Spleen (tissue), 7 donors: Measurements from ENCODE around the gene SEC24D.

ENCODE experiments used
- CTCF ChIP-seq, 11 experiments: fragments of 200-600 bp in 7 of 11; fragments of 450-650 bp in 4 of 11; sonication (generic) in 4 of 11; IDR thresholded peaks in 8 of 11; conservative IDR thresholded peaks in 3 of 11; 1 replicate in 7 of 11; 2 replicates in 4 of 11; pipeline versions ENCODE4 v1.4.0 to v1.8.0; 2016 to 2021; ENCODE audit warnings: antibody characterized with exemption in 11 of 11, inconsistent platforms in 4 of 11, mild to moderate bottlenecking in 1 of 11
- POLR2A ChIP-seq, 3 donors: fragments of 450-650 bp; IDR thresholded peaks; one replicate each; pipeline ENCODE4 v1.5.1; 2017; ENCODE audit warnings: antibody characterized with exemption in 3 of 3, mild to moderate bottlenecking in 1 of 3
- POLR2AphosphoS5 ChIP-seq, 3 donors: sonication (generic); formaldehyde crosslinking; IDR thresholded peaks; one replicate each; pipeline ENCODE4 v1.5.1; 2017; ENCODE audit warnings: antibody characterized with exemption in 3 of 3
- donor health status: DM: no; HTN: no; CAD: no; lungs with moderate emphysema.
- donor health status: DM: no; HTN: no; CAD: no.
- donor health status: DM: no; HTN: no; CAD: no.

GRCh38 chr4:118772081-118772766, 63.7 kb downstream of the SEC24D start:
- TF ChIP-seq POLR2AphosphoS5 (IDR thresholded peaks at IDR 0.05) (no peak), POLR2A (IDR thresholded peaks at IDR 0.05) (no peak), CTCF (IDR thresholded peaks at IDR 0.05 in 8 of 11, conservative IDR thresholded peaks at IDR 0.05 in 3 of 11) (peak in 9 of 11 experiments; percentile 14 to 69 (median 59))
